IMR-90 (cell line): Measurements from ENCODE around the gene PSMA4. TPM values are rescaled to one million over a fixed set of nuclear protein-coding genes. Genes with fewer than 3 reads are reported as not detected.

Source experiments
- ATAC-seq: fragments of 200-7000 bp; cut with Tn5 transposase; 2 replicates; pipeline ENCODE4 v1.9.1; 2020; ENCODE audit warnings: low read depth, mild to moderate bottlenecking, moderate library complexity
- BruUV-seq: library from RNA; stranded (reverse); fragments of 400-500 nt; replicated peaks from 2 replicates; lab custom pipeline; 2021; lab: Mats Ljungman, UMichigan
- CTCF ChIA-PET: fragments of 300-600 bp; formaldehyde crosslinking; extraction: SDS; loops from one replicate; lab custom pipeline; 2021; ENCODE audit warnings: antibody characterized with exemption; lab: Yijun Ruan, JAX
- POLR2A ChIA-PET: fragments of 300-600 bp; sonication (Branson Sonifier 250); formaldehyde crosslinking; loops from one replicate; lab custom pipeline; 2022; ENCODE audit warnings: antibody characterized with exemption; ENCODE audit not compliant: unreplicated experiment; lab: Charles Lee
- DNase-seq: peaks from one replicate; pipeline ENCODE4 v3.0.0; 2013
- H2AFZ ChIP-seq: replicated peaks from 2 replicates; pipeline ENCODE3; 2013; ENCODE audit warnings: low read length, mild to moderate bottlenecking; ENCODE audit not compliant: poor library complexity
- H2AK5ac ChIP-seq: 2 replicates; pipeline ENCODE4 v1.6.1; 2013; ENCODE audit warnings: low read depth, low read length, inconsistent platforms
- H2AK9ac ChIP-seq: replicated peaks from 2 replicates; pipeline ENCODE3; 2013; ENCODE audit warnings: mild to moderate bottlenecking, low read depth, low read length, moderate library complexity; ENCODE audit not compliant: poor library complexity
- H2BK120ac ChIP-seq: 2 replicates; pipeline ENCODE4 v1.6.1; 2013; ENCODE audit warnings: low read depth, low read length, inconsistent platforms
- H2BK15ac ChIP-seq: 3 replicates; pipeline ENCODE4 v1.6.1; 2013; ENCODE audit warnings: low read depth, low read length, inconsistent platforms
- H2BK20ac ChIP-seq: 2 replicates; pipeline ENCODE4 v1.6.1; 2013; ENCODE audit warnings: low read depth, mild to moderate bottlenecking, inconsistent platforms, low read length, moderate library complexity
- H2BK5ac ChIP-seq: 2 replicates; pipeline ENCODE4 v1.6.1; 2013; ENCODE audit warnings: mild to moderate bottlenecking, low read depth, low read length, inconsistent platforms; ENCODE audit not compliant: poor library complexity, severe bottlenecking
- H3K14ac ChIP-seq: replicated peaks from 2 replicates; pipeline ENCODE4 v1.6.1; 2013; ENCODE audit warnings: low read depth, low read length, inconsistent platforms
- H3K18ac ChIP-seq: 2 replicates; pipeline ENCODE4 v1.6.1; 2013; ENCODE audit warnings: low read depth, low read length, control low read depth
- H3K23ac ChIP-seq: 2 replicates; pipeline ENCODE4 v1.6.1; 2013; ENCODE audit warnings: low read depth, low read length, inconsistent platforms
- H3K27ac ChIP-seq: 2 replicates; pipeline ENCODE4 v1.5.1; 2013; ENCODE audit warnings: mild to moderate bottlenecking, control low read depth, low read length; ENCODE audit not compliant: insufficient read depth
- H3K27me3 ChIP-seq: 2 replicates; pipeline ENCODE4 v1.6.1; 2013; ENCODE audit warnings: low read length; ENCODE audit not compliant: control insufficient read depth, insufficient read depth
- H3K36me3 ChIP-seq: 2 replicates; pipeline ENCODE4 v1.6.1; 2013; ENCODE audit warnings: low read length, mixed read lengths; ENCODE audit not compliant: control insufficient read depth, insufficient read depth
- H3K4ac ChIP-seq: 2 replicates; pipeline ENCODE4 v1.6.1; 2013; ENCODE audit warnings: low read depth, low read length, inconsistent platforms
- H3K4me1 ChIP-seq: 2 replicates; pipeline ENCODE4 v1.6.1; 2013; ENCODE audit warnings: low read length, mixed read lengths; ENCODE audit not compliant: control insufficient read depth, insufficient read depth
- H3K4me2 ChIP-seq: 2 replicates; pipeline ENCODE4 v1.6.1; 2013; ENCODE audit warnings: low read depth, mild to moderate bottlenecking, control low read depth, low read length, moderate library complexity
- H3K4me3 ChIP-seq: 2 replicates; pipeline ENCODE4 v1.5.1; 2013; ENCODE audit warnings: low read depth, mild to moderate bottlenecking, control low read depth, low read length, moderate library complexity; ENCODE audit not compliant: insufficient read depth
- H3K56ac ChIP-seq: 2 replicates; pipeline ENCODE4 v1.6.1; 2013; ENCODE audit warnings: low read length, inconsistent platforms; ENCODE audit not compliant: insufficient read depth; ENCODE audit errors: extremely low read depth
- H3K79me1 ChIP-seq, 2 experiments: 2 replicates each; pipeline ENCODE4 v1.6.1; 2013; ENCODE audit warnings: low read length in 2 of 2, inconsistent platforms in 1 of 2, low read depth in 1 of 2
- H3K9ac ChIP-seq: 2 replicates; pipeline ENCODE4 v1.6.1; 2013; ENCODE audit warnings: low read depth, low read length, control low read depth
- H3K9me1 ChIP-seq: 2 replicates; pipeline ENCODE4 v1.6.1; 2013; ENCODE audit warnings: low read length, inconsistent platforms; ENCODE audit not compliant: insufficient read depth
- H3K9me3 ChIP-seq: 2 replicates; pipeline ENCODE4 v1.6.1; 2013; ENCODE audit warnings: low read length; ENCODE audit not compliant: control insufficient read depth, insufficient read depth
- H4K20me1 ChIP-seq: 2 replicates; pipeline ENCODE4 v1.6.1; 2013; ENCODE audit warnings: low read length, inconsistent platforms; ENCODE audit not compliant: insufficient read depth
- H4K5ac ChIP-seq: 2 replicates; pipeline ENCODE4 v1.6.1; 2013; ENCODE audit warnings: mild to moderate bottlenecking, low read depth, low read length, control low read depth
- H4K8ac ChIP-seq, 2 experiments: 2 replicates each; pipeline ENCODE4 v1.6.1; 2013; ENCODE audit warnings: low read depth in 2 of 2, low read length in 2 of 2, control low read depth in 1 of 2, inconsistent platforms in 1 of 2
- H4K91ac ChIP-seq: 2 replicates; pipeline ENCODE4 v1.6.1; 2013; ENCODE audit warnings: low read depth, low read length, inconsistent platforms; ENCODE audit not compliant: insufficient read depth
- CEBPB ChIP-seq: IDR thresholded peaks from 2 replicates; pipeline ENCODE4 v1.6.1; 2012; ENCODE audit warnings: low read depth, low read length, improper control_type of control experiment
- FOS ChIP-seq: fragments of 150-350 bp; IDR thresholded peaks from 2 replicates; pipeline ENCODE4 v1.6.1; 2016; ENCODE audit warnings: low read depth, low read length
- MAFK ChIP-seq: IDR thresholded peaks from 2 replicates; pipeline ENCODE4 v1.6.1; 2012; ENCODE audit warnings: low read depth, low read length, improper control_type of control experiment
- NFE2L2 ChIP-seq: fragments of 150-350 bp; IDR thresholded peaks from 2 replicates; pipeline ENCODE4 v1.6.1; 2016; ENCODE audit warnings: low read depth, mild to moderate bottlenecking, low read length
- POLR2A ChIP-seq: IDR thresholded peaks from 2 replicates; pipeline ENCODE4 v1.6.1; 2012; ENCODE audit warnings: mild to moderate bottlenecking, low read depth, low read length
- WGBS, 2 experiments: methylation state at CpG; one replicate each; pipeline versions ENCODE4 v1.1.5 to v1.1.7; 2013; ENCODE audit warnings: missing lambda C conversion rate in 2 of 2; ENCODE audit not compliant: insufficient read length in 1 of 2; ENCODE audit errors: extremely low coverage in 2 of 2; 5-methylcytosine and 5-hydroxymethylcytosine counted together
- dilution Hi-C: fragments of 300-500 bp; cut with HindIII; formaldehyde crosslinking; loops from one replicate; pipeline ENCODE4 v1.14.3; 2018; ENCODE audit warnings: low sequenced_read_pairs; ENCODE audit not compliant: unreplicated experiment
- in situ Hi-C: fragments of 300-500 bp; cut with MboI; formaldehyde crosslinking; loops from 3 replicates; pipeline ENCODE4 v1.14.3; 2019; ENCODE audit warnings: low sequenced_read_pairs, inconsistent platforms, mixed read lengths
- intact Hi-C: fragments of 100-400 bp; cut with micrococcal nuclease; formaldehyde crosslinking; loops from 2 replicates; pipeline ENCODE4 v1.10.0; 2022
- polyA plus RNA-seq, 3 experiments: library from polyadenylated mRNA; depleted of rRNA; stranded (reverse); fragments of >200 nt; gene quantifications; 2 replicates each; pipeline ENCODE4 v1.2.3, GENCODE V29; 2012; ENCODE audit warnings: low replicate concordance in 1 of 3
- total RNA-seq: library from RNA; depleted of rRNA; stranded (reverse); fragments of >200 nt; gene quantifications from 2 replicates; pipeline ENCODE4 v1.2.3, GENCODE V29; 2012

PSMA4 gene
- total and polyA plus RNA-seq, 2 of the 4 experiments (the other 2 are of a cell fraction): 208 to 239 TPM

DNA sequence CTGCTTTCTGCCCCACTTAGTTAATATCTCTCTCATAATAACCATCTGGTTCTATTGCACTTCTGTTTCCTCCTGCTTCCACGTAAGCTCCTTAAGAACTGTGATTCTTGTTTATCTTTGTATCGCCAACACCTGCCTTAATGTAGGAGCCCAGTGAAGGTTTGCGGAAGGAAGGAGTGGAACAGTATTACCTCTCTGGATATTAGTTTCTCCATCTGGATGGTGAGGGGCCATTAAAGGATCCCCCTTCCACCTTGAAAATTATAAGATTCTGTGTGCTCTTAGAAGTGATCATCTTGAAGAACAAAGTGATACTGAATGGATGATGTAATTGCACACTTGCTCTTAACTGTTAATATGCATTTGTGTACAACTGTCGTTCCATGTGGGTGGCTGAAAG is 27.3 kb downstream of the PSMA4 start:
- H4K20me1 ChIP-seq: no peaks in the 10 kb centered on the region
- H4K5ac ChIP-seq: no peak overlapping the region
- H2AFZ ChIP-seq: no peak overlapping the region
- H3K27me3 ChIP-seq: peaks cover 12% of the 10 kb centered on the region
- no peak overlapping the region for H3K23ac ChIP-seq
- no peak overlapping the region for H3K14ac ChIP-seq
- no peaks in the 10 kb centered on the region for H3K36me3 ChIP-seq
- no peak overlapping the region for H2BK20ac ChIP-seq
- no peak overlapping the region for H3K27ac ChIP-seq
- no CpG with 5 or more reads among the region's 4 CpGs for WGBS, 2 experiments
- no peaks in the 10 kb centered on the region for H3K4me1 ChIP-seq
- H3K79me1 ChIP-seq: no peaks in the 10 kb centered on the region
- in situ Hi-C loops (no loop called here), intact Hi-C loops (no loop called here), dilution Hi-C loops (no loop called here)
- H2BK5ac ChIP-seq: no peak overlapping the region
- H2BK120ac ChIP-seq: no peak overlapping the region
- H3K56ac ChIP-seq: no peak overlapping the region
- no peaks in the 10 kb centered on the region for H3K9me3 ChIP-seq
- no peak overlapping the region for H3K4me2 ChIP-seq
- H4K8ac ChIP-seq: no peak overlapping the region
- BruUV-seq: no TSS peak
- ATAC-seq: no peak
- H3K18ac ChIP-seq: no peak overlapping the region
- H3K9ac ChIP-seq: no peak overlapping the region
- ChIA-PET POLR2A (no interaction called here), CTCF (no interaction called here)
- no peak overlapping the region for H4K91ac ChIP-seq
- no peak overlapping the region for H2BK15ac ChIP-seq
- DNase-seq: no peak
- no peak overlapping the region for H3K4ac ChIP-seq
- no peak overlapping the region for H2AK5ac ChIP-seq
- no peaks in the 10 kb centered on the region for H3K9me1 ChIP-seq
- no peak for TF ChIP-seq FOS
- TF ChIP-seq POLR2A: no peak
- TF ChIP-seq MAFK: no peak
- no peak for TF ChIP-seq CEBPB
- TF ChIP-seq NFE2L2: no peak
- H2AK9ac ChIP-seq: no peak overlapping the region
- H3K4me3 ChIP-seq: no peak overlapping the region
